22Rv1 (cell line): Measurements from ENCODE around the gene SLC25A12.

Source experiments
- H3K27ac ChIP-seq: fragments of 450-650 bp; 2 replicates; pipeline ENCODE4 v1.5.1; 2017
- CTCF ChIP-seq: fragments of 450-650 bp; IDR thresholded peaks from 2 replicates; pipeline ENCODE4 v1.5.1; 2017; ENCODE audit warnings: mild to moderate bottlenecking
- ZFX ChIP-seq: fragments of 450-650 bp; IDR thresholded peaks from 2 replicates; pipeline ENCODE4 v1.6.1; 2017; ENCODE audit warnings: antibody characterized with exemption, borderline replicate concordance

SLC25A12 gene

GRCh38 chr2:171803757-171804156, 90.3 kb downstream of the SLC25A12 start:
- no peak overlapping the region for H3K27ac ChIP-seq
- TF ChIP-seq ZFX (no peak), CTCF (no peak)

GRCh38 chr2:171800639-171801038, 93.4 kb downstream of the SLC25A12 start:
- TF ChIP-seq ZFX (no peak), CTCF (no peak)
- no peak overlapping the region for H3K27ac ChIP-seq

GRCh38 chr2:171798156-171798820, 95.8 kb downstream of the SLC25A12 start:
- H3K27ac ChIP-seq, result no peak overlapping the region
- TF ChIP-seq CTCF (no peak), ZFX (no peak)

GRCh38 chr2:171794918-171795317, 99.1 kb downstream of the SLC25A12 start:
- TF ChIP-seq ZFX, result no peak
- no peak overlapping the region for H3K27ac ChIP-seq

GRCh38 chr2:171793691-171794678, 100.1 kb downstream of the SLC25A12 start:
- no peak overlapping the region for H3K27ac ChIP-seq
- TF ChIP-seq ZFX (no peak), CTCF (no peak)

GRCh38 chr2:171792886-171793580, 101.0 kb downstream of the SLC25A12 start:
- TF ChIP-seq ZFX, result no peak
- no peak for TF ChIP-seq CTCF
- H3K27ac ChIP-seq, result no peak overlapping the region

- no peak overlapping the region for H3K27ac ChIP-seq
- TF ChIP-seq CTCF, result no peak
- TF ChIP-seq ZFX, result no peak
Observed at GRCh38 chr2:171792157-171792556, 101.9 kb downstream of the SLC25A12 start.
